Left ventricle myocardium inferior (tissue), 1 donor: Measurements from ENCODE around the gene PODN. TPM values are rescaled to one million over a fixed set of nuclear protein-coding genes. Genes with fewer than 3 reads are reported as not detected.

Source experiments
- DNase-seq: peaks from one replicate; pipeline ENCODE4 v3.0.0-alpha.2; 2020
- H3K27ac ChIP-seq: fragments of 200-600 bp; replicated peaks from 2 replicates; pipeline ENCODE4 v1.8.0; 2021
- H3K27me3 ChIP-seq: fragments of 200-600 bp; 2 replicates; pipeline ENCODE4 v1.8.0; 2021; ENCODE audit warnings: low read depth
- H3K36me3 ChIP-seq: fragments of 200-600 bp; 2 replicates; pipeline ENCODE4 v1.8.0; 2021
- H3K4me1 ChIP-seq: fragments of 200-600 bp; 2 replicates; pipeline ENCODE4 v1.8.0; 2021
- H3K4me3 ChIP-seq: fragments of 200-600 bp; 2 replicates; pipeline ENCODE4 v1.8.0; 2021; ENCODE audit warnings: mild to moderate bottlenecking, moderate library complexity
- H3K9me3 ChIP-seq: fragments of 200-600 bp; replicated peaks from 2 replicates; pipeline ENCODE4 v1.8.0; 2021
- intact Hi-C: fragments of 100-400 bp; cut with micrococcal nuclease; formaldehyde crosslinking; loops from one replicate; pipeline ENCODE4 v1.11.0; 2022
- total RNA-seq: library from RNA; stranded (reverse); fragmentation: NEBNext Ultra II Directional; extraction: Animal tissue kit (Norgen Biotek cat#: 25700); gene quantifications from one replicate; pipeline ENCODE4 v1.2.1, GENCODE V29; 2021
- TF ChIP-seq, protein P1 (sequence below): fragments of 200-600 bp; IDR thresholded peaks from 2 replicates; pipeline ENCODE4 v1.8.0; 2021; ENCODE audit warnings: antibody characterized with exemption, mild to moderate bottlenecking, borderline replicate concordance
- donor health status: DM: no; HTN: yes; CAD: no; lungs with severe emphysema.

Gene PODN
- total RNA-seq, 1 donor from 2014 or later = 22.9 TPM

DNA sequence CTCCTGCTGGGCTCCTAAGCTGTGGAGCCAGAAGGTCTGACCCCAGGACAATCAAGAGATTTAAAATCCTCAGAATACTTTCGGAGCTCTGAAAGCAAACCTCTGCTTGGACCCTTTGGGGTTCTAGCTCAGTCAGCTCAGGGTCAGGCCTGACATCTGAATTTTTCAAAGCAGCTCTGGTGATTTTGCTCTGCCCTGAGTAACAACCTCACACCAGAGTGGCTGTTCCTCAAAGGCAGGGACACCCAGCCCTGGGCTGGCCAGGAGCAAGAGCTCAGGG is 68.5 kb downstream of the PODN start:
- H3K27ac ChIP-seq = peak overlapping the region; percentile 30
- H3K9me3 ChIP-seq = no peaks in the 10 kb centered on the region
- H3K36me3 ChIP-seq = no peaks in the 10 kb centered on the region
- DNase-seq = no peak
- peaks cover 4% of the 10 kb centered on the region for H3K4me1 ChIP-seq
- TF ChIP-seq, protein P1, sequence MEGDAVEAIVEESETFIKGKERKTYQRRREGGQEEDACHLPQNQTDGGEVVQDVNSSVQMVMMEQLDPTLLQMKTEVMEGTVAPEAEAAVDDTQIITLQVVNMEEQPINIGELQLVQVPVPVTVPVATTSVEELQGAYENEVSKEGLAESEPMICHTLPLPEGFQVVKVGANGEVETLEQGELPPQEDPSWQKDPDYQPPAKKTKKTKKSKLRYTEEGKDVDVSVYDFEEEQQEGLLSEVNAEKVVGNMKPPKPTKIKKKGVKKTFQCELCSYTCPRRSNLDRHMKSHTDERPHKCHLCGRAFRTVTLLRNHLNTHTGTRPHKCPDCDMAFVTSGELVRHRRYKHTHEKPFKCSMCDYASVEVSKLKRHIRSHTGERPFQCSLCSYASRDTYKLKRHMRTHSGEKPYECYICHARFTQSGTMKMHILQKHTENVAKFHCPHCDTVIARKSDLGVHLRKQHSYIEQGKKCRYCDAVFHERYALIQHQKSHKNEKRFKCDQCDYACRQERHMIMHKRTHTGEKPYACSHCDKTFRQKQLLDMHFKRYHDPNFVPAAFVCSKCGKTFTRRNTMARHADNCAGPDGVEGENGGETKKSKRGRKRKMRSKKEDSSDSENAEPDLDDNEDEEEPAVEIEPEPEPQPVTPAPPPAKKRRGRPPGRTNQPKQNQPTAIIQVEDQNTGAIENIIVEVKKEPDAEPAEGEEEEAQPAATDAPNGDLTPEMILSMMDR = no peak
- H3K27me3 ChIP-seq = no peaks in the 10 kb centered on the region
- intact Hi-C loops = no loop called here
- no peak overlapping the region for H3K4me3 ChIP-seq

- no peaks in the 10 kb centered on the region for H3K36me3 ChIP-seq
- peak overlapping the region; percentile 33 for H3K27ac ChIP-seq
- H3K4me1 ChIP-seq = peaks cover 2% of the 10 kb centered on the region
- H3K4me3 ChIP-seq = no peak overlapping the region
- TF ChIP-seq, protein P1 = no peak
- no peak for DNase-seq
- H3K9me3 ChIP-seq = no peaks in the 10 kb centered on the region
- no peaks in the 10 kb centered on the region for H3K27me3 ChIP-seq
- intact Hi-C loops = no loop called here
These were observed 69.0 kb downstream of the PODN start for GRCh38 chr1:53130878-53131589.

DNA sequence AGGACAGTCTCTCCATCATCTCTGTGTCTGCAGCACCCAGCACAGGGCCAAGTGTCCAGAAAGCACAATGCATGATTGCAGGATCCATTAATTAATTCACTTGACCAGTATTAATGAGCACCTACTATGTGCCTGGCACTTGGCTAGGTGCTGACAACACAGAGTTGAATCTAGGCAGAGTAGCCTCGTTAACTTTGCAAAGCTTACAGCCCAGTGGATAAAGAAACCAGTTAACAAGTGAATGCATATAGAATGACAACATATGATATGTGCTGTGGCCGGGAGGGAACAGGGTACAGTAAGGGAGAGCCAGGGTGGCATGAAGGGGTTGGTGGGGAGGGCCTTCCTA is 69.6 kb downstream of the PODN start:
- DNase-seq = no peak
- H3K27ac ChIP-seq = peak overlapping the region; percentile 33
- intact Hi-C loops = no loop called here

GRCh38 chr1:53132176-53132575 is 70.2 kb downstream of the PODN start:
- intact Hi-C loops = no loop called here
- Histone ChIP-seq H3K4me1 (no peaks in the 10 kb centered on the region), H3K27me3 (no peaks in the 10 kb centered on the region), H3K4me3 (no peak overlapping the region), H3K27ac (no peak overlapping the region), H3K9me3 (no peaks in the 10 kb centered on the region), H3K36me3 (no peaks in the 10 kb centered on the region)
- TF ChIP-seq, protein P1 = no peak
- no peak for DNase-seq

More for the DNA sequence above, 69.6 kb downstream of the PODN start:
- H3K9me3 ChIP-seq = no peaks in the 10 kb centered on the region
- H3K36me3 ChIP-seq = no peaks in the 10 kb centered on the region
- TF ChIP-seq, protein P1 = no peak
- H3K4me3 ChIP-seq = no peak overlapping the region
- H3K4me1 ChIP-seq = no peaks in the 10 kb centered on the region
- H3K27me3 ChIP-seq = no peaks in the 10 kb centered on the region

- H3K27me3 ChIP-seq = no peaks in the 10 kb centered on the region
- no peaks in the 10 kb centered on the region for H3K4me1 ChIP-seq
- no peaks in the 10 kb centered on the region for H3K36me3 ChIP-seq
- intact Hi-C loops = no loop called here
- TF ChIP-seq, protein P1 = no peak
- H3K4me3 ChIP-seq = no peak overlapping the region
- no peak for DNase-seq
- H3K9me3 ChIP-seq = peaks cover 8% of the 10 kb centered on the region
- H3K27ac ChIP-seq = no peak overlapping the region
These were observed 71.4 kb downstream of the PODN start for GRCh38 chr1:53133261-53134041.
